ENCODE measurements around the gene FGF21.

The FGF21 gene

GRCh38 chr19:48795685-48796070 is 40.4 kb downstream of the FGF21 start:
- no peak for DNase-seq

GRCh38 chr19:48796298-48797083 is 41.2 kb downstream of the FGF21 start:
- DNase-seq = no peak

GRCh38 chr19:48797103-48797502 is 41.8 kb downstream of the FGF21 start:
- no peak for DNase-seq

GRCh38 chr19:48798937-48799336 is 43.6 kb downstream of the FGF21 start:
- no peak for DNase-seq

GRCh38 chr19:48799358-48800300 is 44.3 kb downstream of the FGF21 start:
- DNase-seq = no peak

- no peak for DNase-seq
These were observed 47.3 kb downstream of the FGF21 start for GRCh38 chr19:48802623-48803022.

GRCh38 chr19:48804496-48804895 is 49.2 kb downstream of the FGF21 start:
- DNase-seq = no peak

GRCh38 chr19:48805452-48805851 is 50.1 kb downstream of the FGF21 start:
- no peak for DNase-seq

- no peak for DNase-seq
These were observed 51.1 kb downstream of the FGF21 start for GRCh38 chr19:48806518-48806817.

GRCh38 chr19:48806818-48807589 is 51.7 kb downstream of the FGF21 start:
- no peak for DNase-seq

GRCh38 chr19:48807590-48808308 is 52.4 kb downstream of the FGF21 start:
- no peak for DNase-seq
